ENCODE results near the gene ACOT7.

ACOT7 gene

GRCh38 chr1:6257541-6258069, 136.0 kb downstream of the ACOT7 start:
- H3K36me3 ChIP-seq (ENCODE audit: insufficient read depth, low read length): no peaks in the 10 kb centered on the region
- H3K9ac ChIP-seq (ENCODE audit: low read depth, low read length): no peak overlapping the region
- peak overlapping the region; percentile 24 for H3K4me2 ChIP-seq (ENCODE audit: low read length)
- no peak overlapping the region for H3K4me3 ChIP-seq (ENCODE audit: low read length)
- peaks cover 32% of the 10 kb centered on the region for H3K4me1 ChIP-seq (ENCODE audit: control insufficient read depth, insufficient read depth, low read length)
- H3K9me3 ChIP-seq (replicated peaks; ENCODE audit: low read length): no peaks in the 10 kb centered on the region
- H3K27me3 ChIP-seq (ENCODE audit: control insufficient read depth, insufficient read depth, low read length): no peaks in the 10 kb centered on the region

DNA sequence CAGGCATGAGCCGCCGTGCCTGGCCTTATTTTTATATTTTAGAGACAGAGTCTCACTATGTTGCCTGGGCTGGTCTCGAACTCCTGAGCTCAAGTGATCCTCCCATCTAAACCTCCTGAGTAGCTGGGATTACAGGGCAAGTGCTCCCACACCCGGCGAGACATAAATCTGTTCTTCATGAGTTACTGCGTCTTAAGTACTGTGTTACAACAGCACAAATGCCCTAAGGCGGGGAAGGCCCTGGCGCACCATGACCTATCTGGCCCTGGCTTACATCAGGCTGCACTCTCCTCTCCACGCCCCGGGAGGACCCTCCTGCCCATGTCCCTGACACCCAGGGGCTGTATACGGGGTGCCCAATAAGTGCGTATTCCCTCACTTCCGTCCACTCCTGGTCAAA, 136.9 kb downstream of the ACOT7 start:
- H3K9ac ChIP-seq (ENCODE audit: low read depth, low read length): no peak overlapping the region
- no peaks in the 10 kb centered on the region for H3K9me3 ChIP-seq (replicated peaks; ENCODE audit: low read length)
- no peak overlapping the region for H3K4me3 ChIP-seq (ENCODE audit: low read length)
- peaks cover 23% of the 10 kb centered on the region for H3K4me1 ChIP-seq (ENCODE audit: control insufficient read depth, insufficient read depth, low read length)
- no peak overlapping the region for H3K4me2 ChIP-seq (ENCODE audit: low read length)
- H3K36me3 ChIP-seq (ENCODE audit: insufficient read depth, low read length): no peaks in the 10 kb centered on the region
- no peaks in the 10 kb centered on the region for H3K27me3 ChIP-seq (ENCODE audit: control insufficient read depth, insufficient read depth, low read length)

- Histone ChIP-seq H3K9me3 (replicated peaks; ENCODE audit: low read length) (no peaks in the 10 kb centered on the region), H3K4me3 (ENCODE audit: low read length) (no peak overlapping the region), H3K27me3 (ENCODE audit: control insufficient read depth, insufficient read depth, low read length) (peaks cover 5% of the 10 kb centered on the region), H3K9ac (ENCODE audit: low read depth, low read length) (no peak overlapping the region), H3K36me3 (ENCODE audit: insufficient read depth, low read length) (no peaks in the 10 kb centered on the region), H3K4me2 (ENCODE audit: low read length) (no peak overlapping the region), H3K4me1 (ENCODE audit: control insufficient read depth, insufficient read depth, low read length) (peaks cover 15% of the 10 kb centered on the region)
Measured at GRCh38 chr1:6254691-6255090, 138.9 kb downstream of the ACOT7 start.

DNA sequence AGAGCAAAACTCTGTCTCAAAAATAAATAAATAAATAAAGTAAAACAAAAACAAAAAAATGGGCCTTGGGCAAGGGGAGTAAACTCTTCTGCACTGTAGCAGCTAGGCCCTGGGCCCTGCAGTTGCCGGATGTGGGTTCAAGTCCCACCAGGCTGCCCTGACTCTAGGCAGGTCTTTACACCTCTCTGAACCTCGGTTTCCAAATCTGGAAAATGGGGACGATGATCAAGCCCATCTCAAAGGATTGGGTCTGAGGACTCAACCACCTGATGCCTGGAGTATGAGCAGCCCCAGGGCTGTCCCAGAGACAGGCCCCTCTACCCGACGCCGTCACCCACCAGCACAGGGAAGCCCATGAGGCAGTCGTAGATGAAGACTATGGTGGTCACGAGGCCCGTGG, 140.2 kb downstream of the ACOT7 start:
- H3K4me1 ChIP-seq (ENCODE audit: control insufficient read depth, insufficient read depth, low read length): peaks cover 11% of the 10 kb centered on the region
- H3K4me3 ChIP-seq (ENCODE audit: low read length): no peak overlapping the region
- H3K9me3 ChIP-seq (replicated peaks; ENCODE audit: low read length): no peaks in the 10 kb centered on the region
- no peaks in the 10 kb centered on the region for H3K36me3 ChIP-seq (ENCODE audit: insufficient read depth, low read length)
- peaks cover 5% of the 10 kb centered on the region for H3K27me3 ChIP-seq (ENCODE audit: control insufficient read depth, insufficient read depth, low read length)
- no peak overlapping the region for H3K4me2 ChIP-seq (ENCODE audit: low read length)
- H3K9ac ChIP-seq (ENCODE audit: low read depth, low read length): no peak overlapping the region

GRCh38 chr1:6252374-6252710, 141.2 kb downstream of the ACOT7 start:
- no peaks in the 10 kb centered on the region for H3K36me3 ChIP-seq (ENCODE audit: insufficient read depth, low read length)

DNA sequence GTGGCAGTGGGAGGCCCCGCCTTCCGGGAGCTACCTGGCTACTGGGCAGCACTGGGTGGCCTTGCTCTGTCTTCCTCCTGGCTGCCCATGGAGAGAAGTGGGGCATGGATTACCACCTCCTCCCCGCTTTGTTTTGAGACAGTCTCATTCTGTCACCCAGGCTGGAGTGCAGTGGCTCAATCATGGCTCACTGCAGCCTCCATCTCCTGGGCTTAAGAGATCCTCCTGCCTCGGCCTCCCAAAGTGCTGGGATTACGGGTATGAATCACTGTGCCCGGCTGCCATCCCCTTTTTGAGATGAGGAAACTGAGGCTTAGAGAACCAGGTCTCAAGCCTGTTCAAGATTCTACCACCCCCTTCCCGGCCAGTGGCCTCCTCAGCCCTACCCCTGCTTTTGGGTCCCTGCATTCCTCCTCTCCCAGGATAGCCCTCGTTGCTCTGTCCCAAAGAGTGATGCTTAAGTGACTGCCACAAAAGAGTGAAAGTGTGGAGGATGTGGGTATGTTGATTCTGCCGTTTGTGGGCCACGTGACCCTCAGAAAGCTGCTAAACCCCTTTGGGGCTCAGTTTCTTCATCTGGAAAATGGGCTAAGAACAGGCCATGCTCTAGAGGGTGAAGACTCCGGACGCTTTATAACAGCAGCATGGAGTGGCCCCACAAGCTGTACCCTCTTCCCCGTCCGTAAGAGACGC, 141.7 kb downstream of the ACOT7 start:
- Histone ChIP-seq H3K4me1 (ENCODE audit: control insufficient read depth, insufficient read depth, low read length) (peaks cover under 1% of the 10 kb centered on the region), H3K9ac (ENCODE audit: low read depth, low read length) (no peak overlapping the region), H3K4me3 (ENCODE audit: low read length) (no peak overlapping the region), H3K36me3 (ENCODE audit: insufficient read depth, low read length) (no peaks in the 10 kb centered on the region), H3K27me3 (ENCODE audit: control insufficient read depth, insufficient read depth, low read length) (peaks cover 5% of the 10 kb centered on the region), H3K4me2 (ENCODE audit: low read length) (no peak overlapping the region), H3K9me3 (replicated peaks; ENCODE audit: low read length) (no peaks in the 10 kb centered on the region)

More at GRCh38 chr1:6252374-6252710, 141.2 kb downstream of the ACOT7 start:
- Histone ChIP-seq H3K4me2 (ENCODE audit: low read length) (no peak overlapping the region), H3K27me3 (ENCODE audit: control insufficient read depth, insufficient read depth, low read length) (peaks cover 5% of the 10 kb centered on the region), H3K4me3 (ENCODE audit: low read length) (no peak overlapping the region), H3K9ac (ENCODE audit: low read depth, low read length) (no peak overlapping the region), H3K9me3 (replicated peaks; ENCODE audit: low read length) (no peaks in the 10 kb centered on the region), H3K4me1 (ENCODE audit: control insufficient read depth, insufficient read depth, low read length) (peaks cover 5% of the 10 kb centered on the region)

DNA sequence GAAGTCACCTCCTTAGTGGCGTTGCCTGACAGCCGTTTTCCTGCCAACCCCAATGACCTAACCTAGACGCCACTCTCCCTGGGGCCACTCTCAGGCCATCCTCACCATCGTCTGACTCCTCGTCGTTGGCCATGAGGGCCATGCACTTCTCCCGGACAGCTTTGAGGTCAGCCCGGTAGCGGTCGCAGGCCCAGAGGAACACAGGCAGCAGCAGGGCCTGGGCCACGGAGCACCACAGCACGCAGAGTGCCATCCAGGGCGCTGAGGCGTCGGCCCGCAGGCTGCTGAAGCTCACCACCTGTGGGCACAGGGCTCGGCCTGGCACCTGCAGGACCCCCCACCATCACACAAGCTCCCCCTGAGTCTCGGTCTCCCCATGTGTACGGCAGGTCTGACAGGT, 142.3 kb downstream of the ACOT7 start:
- Histone ChIP-seq H3K27me3 (ENCODE audit: control insufficient read depth, insufficient read depth, low read length) (peaks cover 8% of the 10 kb centered on the region), H3K9me3 (replicated peaks; ENCODE audit: low read length) (no peaks in the 10 kb centered on the region), H3K4me1 (ENCODE audit: control insufficient read depth, insufficient read depth, low read length) (peaks cover 4% of the 10 kb centered on the region), H3K9ac (ENCODE audit: low read depth, low read length) (no peak overlapping the region), H3K4me2 (ENCODE audit: low read length) (no peak overlapping the region), H3K36me3 (ENCODE audit: insufficient read depth, low read length) (no peaks in the 10 kb centered on the region), H3K4me3 (ENCODE audit: low read length) (no peak overlapping the region)

DNA sequence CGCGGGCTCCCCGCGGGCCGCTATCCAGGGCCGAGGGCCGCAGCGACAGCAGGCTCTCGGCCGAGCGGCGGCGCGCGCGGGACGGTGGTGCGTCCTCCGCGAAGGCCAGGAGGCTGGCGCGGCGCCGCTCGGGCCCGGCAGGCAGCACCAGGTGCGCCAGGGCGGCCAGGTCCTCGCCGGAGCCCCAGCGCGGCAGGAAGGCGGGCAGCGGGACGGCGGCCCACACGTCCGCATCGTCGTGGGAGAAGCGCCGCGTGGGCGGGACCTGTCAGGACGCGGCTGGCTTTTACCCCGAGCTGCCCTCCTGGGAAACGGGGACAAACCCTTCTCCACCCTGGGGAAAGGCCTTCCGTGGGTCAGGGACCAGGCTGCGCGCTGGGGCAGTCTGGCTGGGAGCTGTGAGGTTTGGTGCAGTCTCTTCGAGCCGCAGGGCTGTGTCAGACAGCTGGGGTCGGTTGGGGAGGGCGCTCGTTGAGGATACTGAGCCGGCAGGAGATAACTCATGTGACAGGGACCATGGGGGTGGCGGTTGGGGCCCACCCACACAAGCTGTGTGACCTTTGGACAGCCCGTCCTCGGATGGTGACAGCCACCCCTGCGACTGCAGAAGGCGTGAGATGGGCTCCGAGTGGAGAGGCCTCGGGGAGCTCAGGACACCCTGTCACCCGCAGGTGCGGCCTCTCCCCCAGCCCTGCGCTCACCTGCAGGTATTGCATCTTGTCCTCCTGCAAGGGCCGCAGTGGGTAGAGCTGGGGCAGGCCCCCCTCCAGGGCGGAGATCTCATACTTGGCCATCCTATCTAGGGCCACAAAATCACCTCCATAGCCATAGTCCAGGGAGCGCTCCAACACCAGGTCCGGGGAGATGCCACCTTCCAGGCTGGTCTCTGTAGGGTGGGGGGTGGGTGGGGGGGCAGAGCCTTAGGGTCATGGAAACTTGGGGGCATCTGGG, 143.6 kb downstream of the ACOT7 start:
- Histone ChIP-seq H3K36me3 (ENCODE audit: insufficient read depth, low read length) (no peaks in the 10 kb centered on the region), H3K9ac (ENCODE audit: low read depth, low read length) (no peak overlapping the region), H3K4me1 (ENCODE audit: control insufficient read depth, insufficient read depth, low read length) (peaks cover 12% of the 10 kb centered on the region)

GRCh38 chr1:6248932-6249738, 144.4 kb downstream of the ACOT7 start:
- Histone ChIP-seq H3K36me3 (ENCODE audit: insufficient read depth, low read length) (no peaks in the 10 kb centered on the region), H3K4me3 (ENCODE audit: low read length) (no peak overlapping the region), H3K9ac (ENCODE audit: low read depth, low read length) (no peak overlapping the region), H3K27me3 (ENCODE audit: control insufficient read depth, insufficient read depth, low read length) (peaks cover 18% of the 10 kb centered on the region), H3K9me3 (replicated peaks; ENCODE audit: low read length) (no peaks in the 10 kb centered on the region), H3K4me2 (ENCODE audit: low read length) (no peak overlapping the region), H3K4me1 (ENCODE audit: control insufficient read depth, insufficient read depth, low read length) (peaks cover 12% of the 10 kb centered on the region)

More for the DNA sequence above, 143.6 kb downstream of the ACOT7 start:
- Histone ChIP-seq H3K9me3 (replicated peaks; ENCODE audit: low read length) (no peaks in the 10 kb centered on the region), H3K4me3 (ENCODE audit: low read length) (no peak overlapping the region), H3K27me3 (ENCODE audit: control insufficient read depth, insufficient read depth, low read length) (peaks cover 11% of the 10 kb centered on the region), H3K4me2 (ENCODE audit: low read length) (no peak overlapping the region)

- Histone ChIP-seq H3K27me3 (ENCODE audit: control insufficient read depth, insufficient read depth, low read length) (peaks cover 26% of the 10 kb centered on the region), H3K9me3 (replicated peaks; ENCODE audit: low read length) (no peaks in the 10 kb centered on the region), H3K4me2 (ENCODE audit: low read length) (no peak overlapping the region), H3K9ac (ENCODE audit: low read depth, low read length) (no peak overlapping the region), H3K36me3 (ENCODE audit: insufficient read depth, low read length) (no peaks in the 10 kb centered on the region), H3K4me1 (ENCODE audit: control insufficient read depth, insufficient read depth, low read length) (peaks cover 12% of the 10 kb centered on the region), H3K4me3 (ENCODE audit: low read length) (no peak overlapping the region)
Measured at GRCh38 chr1:6248161-6248776, 145.3 kb downstream of the ACOT7 start.

DNA sequence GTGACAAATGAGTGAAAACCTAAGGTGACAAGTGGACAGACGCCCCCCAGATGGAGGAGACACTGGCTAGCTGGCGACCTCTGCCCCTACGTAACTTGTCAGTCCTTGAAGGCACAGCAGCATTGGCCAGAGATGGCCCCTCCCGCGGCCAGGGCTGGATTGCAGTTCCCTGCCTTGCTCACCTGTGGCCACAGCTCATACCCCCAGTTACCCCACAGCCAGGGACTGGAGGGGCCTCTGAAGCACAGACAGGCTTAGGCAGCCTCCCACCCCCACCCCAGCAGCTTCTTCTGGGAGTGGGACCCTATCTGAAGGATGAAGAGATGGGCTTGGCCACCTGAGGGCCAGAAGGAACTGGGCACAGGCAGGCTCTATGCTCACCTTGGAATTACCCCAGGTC, 145.9 kb downstream of the ACOT7 start:
- no peak overlapping the region for H3K4me3 ChIP-seq (ENCODE audit: low read length)
- no peaks in the 10 kb centered on the region for H3K9me3 ChIP-seq (replicated peaks; ENCODE audit: low read length)
- no peak overlapping the region for H3K9ac ChIP-seq (ENCODE audit: low read depth, low read length)
- H3K4me2 ChIP-seq (ENCODE audit: low read length): no peak overlapping the region
- H3K27me3 ChIP-seq (ENCODE audit: control insufficient read depth, insufficient read depth, low read length): peaks cover 32% of the 10 kb centered on the region
- H3K4me1 ChIP-seq (ENCODE audit: control insufficient read depth, insufficient read depth, low read length): peaks cover 12% of the 10 kb centered on the region
- no peaks in the 10 kb centered on the region for H3K36me3 ChIP-seq (ENCODE audit: insufficient read depth, low read length)

Measured in skeletal muscle satellite cell (primary cell).